Measurements from ENCODE around the gene FAAP100.
A peak's percentile ranks its signal among the peaks of the same experiment; 100 is the strongest.

FAAP100 gene

GRCh38 chr17:81522491-81523401 is 29.4 kb downstream of the FAAP100 start:
- ATAC-seq, result no peak

- ATAC-seq, result no peak
Measured at GRCh38 chr17:81520021-81520901, 31.9 kb downstream of the FAAP100 start.

GRCh38 chr17:81519284-81520020 is 32.7 kb downstream of the FAAP100 start:
- ATAC-seq, result peak; percentile 48 to 60

- no peak for ATAC-seq
Measured at GRCh38 chr17:81518785-81519283, 33.3 kb downstream of the FAAP100 start.

GRCh38 chr17:81518113-81518784 is 33.9 kb downstream of the FAAP100 start:
- ATAC-seq, result no peak

GRCh38 chr17:81517339-81518112 is 34.6 kb downstream of the FAAP100 start:
- ATAC-seq, result no peak

- ATAC-seq, result no peak
Measured at GRCh38 chr17:81517009-81517338, 35.2 kb downstream of the FAAP100 start.

GRCh38 chr17:81516439-81516838 is 35.7 kb downstream of the FAAP100 start:
- ATAC-seq, result no peak

GRCh38 chr17:81515530-81516041 is 36.6 kb downstream of the FAAP100 start:
- ATAC-seq, result no peak

- ATAC-seq, result peak; percentile 21 to 28
Measured at GRCh38 chr17:81514739-81515529, 37.2 kb downstream of the FAAP100 start.

- no peak for ATAC-seq
Measured at GRCh38 chr17:81514489-81514738, 37.7 kb downstream of the FAAP100 start.

- no peak for ATAC-seq
Measured at GRCh38 chr17:81513753-81514488, 38.2 kb downstream of the FAAP100 start.

GRCh38 chr17:81513372-81513752 is 38.8 kb downstream of the FAAP100 start:
- ATAC-seq, result peak; percentile 17 to 19

- ATAC-seq, result peak; percentile 68 to 70
Measured at GRCh38 chr17:81512562-81513371, 39.4 kb downstream of the FAAP100 start, which contains the start of gene ACTG1. ACTG1 (minus strand) TSS chr17:81512799; CDS start chr17:81512354, 445 bp downstream.

- ATAC-seq, result peak in 1 of 2 donors; percentile 0
Measured at GRCh38 chr17:81511804-81512561, 40.2 kb downstream of the FAAP100 start.

GRCh38 chr17:81511554-81511803 is 40.7 kb downstream of the FAAP100 start:
- ATAC-seq, result no peak

- no peak for ATAC-seq
Measured at GRCh38 chr17:81510785-81511553, 41.2 kb downstream of the FAAP100 start.

Measured in activated CD4-positive, CD25-positive, alpha-beta regulatory T cell treated with anti-CD3 and anti-CD28 coated beads, Interleukin-2, amount 50 U/mL, for 24 hours (primary cell).